ENCODE measurements around the gene ZSCAN30. TPM values are rescaled to one million over a fixed set of nuclear protein-coding genes. Genes with fewer than 3 reads are reported as not detected.

ZSCAN30 gene
- total RNA-seq, 2 experiments from 2014 or later = 20.7 to 22.5 TPM

GRCh38 chr18:35242426-35242825 is 47.6 kb downstream of the ZSCAN30 start:
- H3K4me3 Mint-ChIP-seq = peak overlapping the region; percentile 94
- DNase-seq (no peak), ATAC-seq (no peak)
- H3K27ac Mint-ChIP-seq = no peak overlapping the region
- peaks cover 52% of the 10 kb centered on the region for H3K36me3 Mint-ChIP-seq (ENCODE audit: low read depth)
- H3K4me1 Mint-ChIP-seq (ENCODE audit: low read depth) = peaks cover 37% of the 10 kb centered on the region
- H3K27me3 Mint-ChIP-seq = no peaks in the 10 kb centered on the region
- TF ChIP-seq CTCF (IDR thresholded peaks at IDR 0.05) = no peak
- ChIA-PET POLR2A (interaction anchor here (0.9 to 1.0 kb wide), 2 partner anchors 11 to 102 kb away, joined by 3 to 4 read pairs; partner anchors contain the start of gene ZNF24), CTCF (interaction anchor here (0.8 to 1.7 kb wide), 2 partner anchors 10 to 97 kb away, joined by 3 to 4 read pairs; no protein-coding TSS in a partner anchor)
- intact Hi-C loops (cut with micrococcal nuclease) = loop anchor here (5.0 kb wide), 1 partner anchor 100 kb away; the partner anchor contains the start of gene ZNF24
- peaks cover 28% of the 10 kb centered on the region for H3K9me3 Mint-ChIP-seq

GRCh38 chr18:35241448-35241804 is 48.6 kb downstream of the ZSCAN30 start:
- ATAC-seq (no peak), DNase-seq (no peak)
- Mint-ChIP-seq H3K36me3 (ENCODE audit: low read depth) (peaks cover 42% of the 10 kb centered on the region), H3K4me1 (ENCODE audit: low read depth) (peaks cover 33% of the 10 kb centered on the region), H3K9me3 (peaks cover 21% of the 10 kb centered on the region), H3K27me3 (no peaks in the 10 kb centered on the region), H3K27ac (peak overlapping the region; percentile 98), H3K4me3 (peak overlapping the region; percentile 94)
- ChIA-PET CTCF (interaction anchor here (1.5 to 3.6 kb wide), 5 partner anchors 10 to 144 kb away, joined by 3 to 21 read pairs (median 8); no protein-coding TSS in a partner anchor), POLR2A (interaction anchor here (0.6 to 2.0 kb wide), 4 partner anchors 46 to 94 kb away, joined by 3 to 6 read pairs (median 4); partner anchors contain the start of gene ZSCAN30)
- no peak for TF ChIP-seq CTCF (IDR thresholded peaks at IDR 0.05)
- intact Hi-C loops (cut with micrococcal nuclease) = loop anchor here (2.0 to 5.0 kb wide), 2 partner anchors 49 to 101 kb away; partner anchors contain the start of genes ZNF24 and ZSCAN30

- Mint-ChIP-seq H3K27ac (peak within 1 kb of the TSS; percentile 98), H3K4me3 (peak within 1 kb of the TSS; percentile 94), H3K4me1 (ENCODE audit: low read depth) (peaks cover 32% of the 10 kb centered on the region), H3K36me3 (ENCODE audit: low read depth) (peaks cover 37% of the 10 kb centered on the region), H3K9me3 (peaks cover 18% of the 10 kb centered on the region), H3K27me3 (no peaks in the 10 kb centered on the region)
- ATAC-seq = peak; percentile 99
- TF ChIP-seq CTCF (IDR thresholded peaks at IDR 0.05) = no peak
- intact Hi-C loops (cut with micrococcal nuclease) = loop anchor here (2.0 to 5.0 kb wide), 2 partner anchors 50 to 101 kb away; partner anchors contain the start of genes ZNF24 and ZSCAN30
- ChIA-PET CTCF (interaction anchor here (1.5 to 3.6 kb wide), 4 partner anchors 9 to 144 kb away, joined by 3 to 21 read pairs (median 8); no protein-coding TSS in a partner anchor), POLR2A (interaction anchor here (0.6 to 2.0 kb wide), 5 partner anchors 25 to 95 kb away, joined by 3 to 6 read pairs (median 3); partner anchors contain the start of gene ZSCAN30)
- DNase-seq = peak; percentile 98
These were observed 49.2 kb downstream of the ZSCAN30 start, which contains the start of gene ZNF397 for GRCh38 chr18:35240664-35241447. Gene ZNF397, plus strand, starts transcription at chr18:35241034. Its CDS starts 1,437 bp downstream, at chr18:35242471.

- intact Hi-C loops (cut with micrococcal nuclease) = loop anchor here (10.0 kb wide), 1 partner anchor 145 kb away; no protein-coding TSS in a partner anchor
- CTCF ChIA-PET = interaction anchor here (0.6 to 3.6 kb wide), 4 partner anchors 8 to 233 kb away, joined by 3 to 21 read pairs (median 8); no protein-coding TSS in a partner anchor
- H3K4me3 Mint-ChIP-seq = no peak overlapping the region
- peaks cover 6% of the 10 kb centered on the region for H3K9me3 Mint-ChIP-seq
- ATAC-seq (no peak), DNase-seq (no peak)
- POLR2A ChIA-PET = interaction anchor here (1.6 kb wide), 1 partner anchor 27 kb away, joined by 3 read pairs; no protein-coding TSS in a partner anchor
- no peak for TF ChIP-seq CTCF (IDR thresholded peaks at IDR 0.05)
- H3K27me3 Mint-ChIP-seq = no peaks in the 10 kb centered on the region
- peaks cover 24% of the 10 kb centered on the region for H3K4me1 Mint-ChIP-seq (ENCODE audit: low read depth)
- H3K36me3 Mint-ChIP-seq (ENCODE audit: low read depth) = peaks cover 21% of the 10 kb centered on the region
- no peak overlapping the region for H3K27ac Mint-ChIP-seq
These were observed 50.7 kb downstream of the ZSCAN30 start for GRCh38 chr18:35239314-35239713.
